HUES6 (cell line): ENCODE results near the gene C10orf88.

Experiments
- H3K27ac ChIP-seq: 2 replicates; pipeline ENCODE4 v1.7.0; 2013; ENCODE audit warnings: low read depth, mild to moderate bottlenecking, low read length, inconsistent platforms
- H3K27me3 ChIP-seq: 2 replicates; pipeline ENCODE4 v1.6.1; 2013; ENCODE audit warnings: low read length; ENCODE audit not compliant: control insufficient read depth, insufficient read depth
- H3K36me3 ChIP-seq: 2 replicates; pipeline ENCODE4 v1.6.1; 2013; ENCODE audit warnings: low read length; ENCODE audit not compliant: control insufficient read depth, insufficient read depth
- H3K4me1 ChIP-seq: 2 replicates; pipeline ENCODE4 v1.6.1; 2013; ENCODE audit warnings: low read length; ENCODE audit not compliant: control insufficient read depth, insufficient read depth
- H3K4me3 ChIP-seq: 2 replicates; pipeline ENCODE4 v1.5.1; 2013; ENCODE audit warnings: low read depth, low read length
- H3K9ac ChIP-seq: one replicate; pipeline ENCODE4 v1.6.1; 2013; ENCODE audit warnings: mild to moderate bottlenecking, low read length
- H3K9me3 ChIP-seq: 2 replicates; pipeline ENCODE4 v1.6.1; 2013; ENCODE audit warnings: low read depth, low read length; ENCODE audit not compliant: control insufficient read depth, insufficient read depth

Gene C10orf88, protein sequence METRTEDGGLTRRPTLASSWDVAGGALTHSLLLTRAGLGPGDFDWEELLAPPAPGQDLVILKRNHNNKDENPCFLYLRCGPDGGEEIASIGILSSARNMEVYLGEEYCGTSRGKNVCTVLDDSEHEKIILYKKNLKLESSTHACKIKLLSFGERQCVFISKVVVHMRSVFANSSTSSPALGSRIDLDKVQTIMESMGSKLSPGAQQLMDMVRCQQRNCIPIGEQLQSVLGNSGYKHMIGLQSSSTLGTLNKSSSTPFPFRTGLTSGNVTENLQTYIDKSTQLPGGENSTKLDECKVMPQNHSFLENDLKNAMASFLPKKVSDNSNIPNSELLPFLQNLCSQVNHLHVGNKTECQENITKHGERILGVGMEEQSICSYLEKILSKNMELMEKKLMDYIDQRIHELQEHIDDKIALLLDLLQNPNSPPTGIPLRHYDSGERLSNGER

DNA sequence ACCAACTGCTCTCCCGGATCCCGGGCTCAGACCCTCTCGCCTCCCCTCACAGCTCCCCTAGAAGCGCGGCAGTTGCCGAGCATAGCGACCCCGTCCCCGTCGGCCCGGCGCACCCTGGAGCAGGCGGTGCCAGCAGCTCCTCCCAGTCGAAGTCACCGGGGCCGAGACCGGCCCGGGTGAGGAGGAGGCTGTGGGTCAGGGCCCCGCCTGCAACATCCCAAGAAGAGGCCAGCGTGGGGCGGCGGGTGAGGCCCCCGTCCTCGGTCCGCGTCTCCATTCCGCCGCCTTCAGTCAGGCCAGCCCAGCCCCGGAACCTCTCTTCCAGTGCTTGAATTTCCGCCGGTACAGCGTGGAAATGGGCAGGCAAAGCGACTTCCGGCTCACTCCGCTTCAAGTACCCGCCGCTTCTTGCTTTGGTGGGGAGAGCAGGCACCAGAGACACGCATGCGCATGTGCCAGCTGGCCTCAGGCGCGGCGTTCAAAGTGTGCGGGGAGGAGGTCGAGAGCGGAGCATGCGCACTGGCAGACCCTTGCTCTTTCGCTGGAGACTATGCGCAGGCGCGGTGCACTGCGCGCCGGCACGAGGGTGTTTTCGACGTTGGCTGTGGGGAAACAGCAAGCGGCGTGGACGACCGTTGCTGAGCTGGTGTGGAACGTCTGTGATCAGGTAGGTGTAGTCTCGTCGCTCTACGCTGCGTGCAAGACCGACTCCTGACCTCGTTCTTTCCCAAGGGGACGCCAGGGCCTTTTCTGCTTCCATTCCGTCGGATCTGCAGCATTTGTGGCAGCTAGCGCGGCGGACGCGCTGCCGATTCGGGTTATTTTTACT is at the start of gene C10orf88:
Gene C10orf88 (minus strand): TSS at position 326 of the 829 bp plus-strand sequence. CDS start 49 bp downstream, at position 277.
- Histone ChIP-seq H3K27me3 (peaks cover 26% of the 10 kb centered on the region), H3K36me3 (peaks cover 6% of the 10 kb centered on the region; the same call in 1 of the 2 replicates), H3K9me3 (peaks cover 7% of the 10 kb centered on the region), H3K9ac (peak within 1 kb of the TSS; percentile 88), H3K4me1 (no peaks in the 10 kb centered on the region), H3K4me3 (peak within 1 kb of the TSS; percentile 80), H3K27ac (no peak within 1 kb of the TSS)

DNA sequence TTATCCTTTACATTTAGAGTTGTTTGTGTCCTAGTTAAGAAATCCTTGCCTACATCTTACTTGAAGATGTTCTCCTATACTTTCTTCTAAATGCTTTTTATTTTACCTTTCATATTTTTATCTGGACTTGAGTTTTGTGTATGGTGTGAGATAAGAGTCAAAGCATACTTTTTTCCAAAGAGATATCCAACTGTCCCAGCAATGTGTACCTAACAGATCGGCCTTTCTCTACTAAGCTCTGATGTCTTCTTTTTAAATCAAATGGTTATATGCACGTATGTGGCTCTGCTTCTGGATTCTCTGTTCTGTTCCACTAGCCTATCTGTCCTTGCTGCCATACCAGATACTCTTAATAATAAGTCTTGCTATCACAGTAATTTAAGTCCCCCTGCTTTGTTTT is 47.3 kb upstream of the C10orf88 start:
- peaks cover 3% of the 10 kb centered on the region; the same call in 1 of the 2 replicates for H3K36me3 ChIP-seq

DNA sequence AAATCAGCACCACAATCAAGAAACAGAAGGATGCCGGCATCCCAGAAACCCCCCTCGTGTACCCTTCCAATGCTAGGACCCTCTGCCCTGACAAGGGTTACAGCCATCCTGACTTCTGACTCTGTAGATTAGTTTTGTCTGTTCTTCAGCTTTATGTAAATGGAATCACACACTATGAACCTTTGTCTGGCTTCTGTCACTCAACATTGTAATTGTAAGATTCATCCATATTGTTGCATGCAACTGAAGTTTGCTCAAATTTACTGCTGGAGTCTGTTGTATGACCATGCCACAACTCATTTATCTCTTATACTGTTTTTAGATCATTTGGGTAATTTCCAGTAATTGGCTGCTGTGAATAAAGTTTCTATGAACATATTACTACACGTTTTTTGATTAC is 46.1 kb upstream of the C10orf88 start:
- H3K27ac ChIP-seq = no peak overlapping the region
- H3K4me1 ChIP-seq = no peaks in the 10 kb centered on the region
- H3K4me3 ChIP-seq = no peak overlapping the region
- H3K9ac ChIP-seq = no peak overlapping the region
- H3K36me3 ChIP-seq = peaks cover 12% of the 10 kb centered on the region
- H3K27me3 ChIP-seq = no peaks in the 10 kb centered on the region
- H3K9me3 ChIP-seq = no peaks in the 10 kb centered on the region

More for the DNA sequence above, 47.3 kb upstream of the C10orf88 start:
- Histone ChIP-seq H3K9ac (no peak overlapping the region), H3K27ac (no peak overlapping the region), H3K4me1 (no peaks in the 10 kb centered on the region), H3K9me3 (no peaks in the 10 kb centered on the region), H3K27me3 (no peaks in the 10 kb centered on the region), H3K4me3 (no peak overlapping the region)

DNA sequence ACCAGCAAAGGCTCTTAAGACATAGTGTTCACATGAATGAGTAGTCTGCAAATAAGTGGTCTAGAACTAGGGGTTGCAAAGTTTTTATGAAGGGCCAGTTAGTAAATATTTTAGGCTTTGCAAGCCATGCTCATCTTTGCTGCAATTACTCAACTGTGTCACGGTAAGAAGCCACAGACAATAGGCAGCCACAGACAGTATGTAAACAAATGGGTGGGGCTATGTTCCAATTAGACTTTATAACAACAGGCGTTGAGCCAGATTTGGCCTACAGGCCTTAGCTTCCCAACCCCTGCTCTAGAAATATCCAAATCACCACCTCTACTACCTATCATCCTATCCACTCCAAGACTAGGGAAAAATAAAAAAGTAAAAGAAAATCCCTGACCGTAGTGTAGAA is 45.3 kb upstream of the C10orf88 start:
- Histone ChIP-seq H3K27ac (no peak overlapping the region), H3K9me3 (no peaks in the 10 kb centered on the region), H3K4me1 (no peaks in the 10 kb centered on the region), H3K9ac (no peak overlapping the region), H3K36me3 (peaks cover 14% of the 10 kb centered on the region), H3K4me3 (no peak overlapping the region), H3K27me3 (no peaks in the 10 kb centered on the region)

DNA sequence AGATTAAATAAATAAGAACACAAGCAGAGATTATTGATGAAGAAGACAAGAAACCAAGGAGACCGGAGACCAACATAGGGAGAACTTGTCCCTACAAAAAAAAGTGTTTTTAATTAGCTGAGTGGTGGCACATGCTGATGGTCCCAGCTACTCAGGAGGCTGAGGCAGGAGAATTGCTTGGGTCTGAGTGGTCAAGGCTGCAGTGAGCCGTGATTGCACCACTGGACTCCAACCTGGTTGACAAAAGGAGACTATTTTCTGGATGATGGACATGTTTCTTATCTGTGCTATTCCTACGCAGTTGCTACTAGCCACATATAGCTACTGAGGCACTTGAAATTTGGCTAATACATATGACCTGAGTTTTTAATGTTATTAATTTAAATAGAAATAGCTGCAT is 44.9 kb upstream of the C10orf88 start:
- H3K9ac ChIP-seq = no peak overlapping the region
- H3K4me1 ChIP-seq = no peaks in the 10 kb centered on the region
- no peak overlapping the region for H3K27ac ChIP-seq
- H3K27me3 ChIP-seq = no peaks in the 10 kb centered on the region
- H3K4me3 ChIP-seq = no peak overlapping the region
- H3K9me3 ChIP-seq = no peaks in the 10 kb centered on the region
- H3K36me3 ChIP-seq = peaks cover 19% of the 10 kb centered on the region

DNA sequence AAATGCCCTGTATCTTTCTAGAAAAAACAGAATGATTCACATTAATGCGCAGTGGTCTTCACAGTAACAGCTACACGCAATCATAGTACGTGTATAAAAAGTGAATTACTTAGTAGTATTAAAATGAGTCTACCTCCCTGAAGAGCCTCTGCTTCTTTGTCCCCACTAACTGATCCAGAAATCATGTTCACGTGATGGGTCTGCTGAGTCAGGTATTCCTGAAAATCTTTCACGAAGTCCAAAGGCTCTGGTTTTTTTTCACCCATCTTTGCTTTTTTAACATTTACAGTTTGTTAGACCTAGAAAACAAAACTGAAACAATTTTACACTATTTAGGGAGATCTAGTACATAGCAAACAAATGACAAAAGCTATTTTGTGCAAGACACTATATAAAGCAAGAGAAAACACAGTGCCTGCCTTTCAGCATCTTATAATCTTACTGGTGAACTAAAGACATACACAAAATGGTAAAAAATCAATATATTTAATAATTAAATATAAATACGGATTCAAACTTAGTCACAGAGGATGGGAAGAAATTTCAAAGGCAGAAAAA is 44.4 kb upstream of the C10orf88 start:
- Histone ChIP-seq H3K27ac (no peak overlapping the region), H3K9ac (no peak overlapping the region), H3K36me3 (peaks cover 22% of the 10 kb centered on the region), H3K4me3 (no peak overlapping the region), H3K27me3 (no peaks in the 10 kb centered on the region), H3K9me3 (no peaks in the 10 kb centered on the region), H3K4me1 (no peaks in the 10 kb centered on the region)

DNA sequence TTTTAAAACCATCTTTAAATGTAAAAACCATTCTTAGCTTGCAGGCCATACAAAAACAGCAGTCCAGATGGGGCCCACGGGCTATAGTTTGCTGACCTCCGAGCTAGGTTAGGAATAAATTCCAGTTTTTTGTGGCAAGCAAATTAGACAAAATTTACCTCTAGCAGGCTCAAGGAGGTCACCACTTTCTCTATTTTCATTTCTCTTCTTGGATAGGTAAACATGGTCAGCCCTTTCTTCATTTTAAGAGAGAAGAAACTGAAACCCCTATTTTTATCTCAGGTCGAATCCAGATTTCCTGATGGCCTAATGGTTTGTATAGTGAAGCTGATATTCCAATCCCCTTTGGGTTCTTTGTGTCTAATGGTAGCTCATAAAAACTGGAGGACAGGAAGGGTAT is 43.8 kb upstream of the C10orf88 start:
- H3K9me3 ChIP-seq = no peaks in the 10 kb centered on the region

DNA sequence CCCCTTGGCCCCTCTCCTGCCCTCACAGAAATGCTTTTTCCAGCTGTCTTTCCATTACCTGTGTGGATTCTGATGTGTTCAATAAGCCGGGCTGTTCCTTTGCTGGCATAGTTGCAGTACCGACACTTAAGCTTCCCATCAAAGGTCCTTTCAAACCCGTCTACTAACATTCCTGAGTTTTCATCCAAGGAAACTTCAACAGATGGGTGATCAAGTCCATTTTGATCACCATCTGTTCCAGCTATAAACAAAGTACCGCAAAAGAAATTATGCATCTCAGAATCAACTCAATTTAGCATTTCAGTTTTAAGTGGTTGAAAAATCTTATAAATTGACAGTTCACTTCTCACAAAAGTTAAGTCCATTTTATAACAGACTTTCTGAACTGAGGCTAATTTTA is 41.9 kb upstream of the C10orf88 start:
- Histone ChIP-seq H3K4me1 (no peaks in the 10 kb centered on the region), H3K27ac (no peak overlapping the region), H3K27me3 (no peaks in the 10 kb centered on the region), H3K36me3 (peaks cover 29% of the 10 kb centered on the region), H3K9ac (no peak overlapping the region), H3K9me3 (no peaks in the 10 kb centered on the region), H3K4me3 (no peak overlapping the region)

More for the DNA sequence above, 43.8 kb upstream of the C10orf88 start:
- H3K36me3 ChIP-seq = peaks cover 22% of the 10 kb centered on the region
- no peak overlapping the region for H3K9ac ChIP-seq
- H3K4me3 ChIP-seq = no peak overlapping the region
- H3K27ac ChIP-seq = no peak overlapping the region
- H3K4me1 ChIP-seq = no peaks in the 10 kb centered on the region
- no peaks in the 10 kb centered on the region for H3K27me3 ChIP-seq

DNA sequence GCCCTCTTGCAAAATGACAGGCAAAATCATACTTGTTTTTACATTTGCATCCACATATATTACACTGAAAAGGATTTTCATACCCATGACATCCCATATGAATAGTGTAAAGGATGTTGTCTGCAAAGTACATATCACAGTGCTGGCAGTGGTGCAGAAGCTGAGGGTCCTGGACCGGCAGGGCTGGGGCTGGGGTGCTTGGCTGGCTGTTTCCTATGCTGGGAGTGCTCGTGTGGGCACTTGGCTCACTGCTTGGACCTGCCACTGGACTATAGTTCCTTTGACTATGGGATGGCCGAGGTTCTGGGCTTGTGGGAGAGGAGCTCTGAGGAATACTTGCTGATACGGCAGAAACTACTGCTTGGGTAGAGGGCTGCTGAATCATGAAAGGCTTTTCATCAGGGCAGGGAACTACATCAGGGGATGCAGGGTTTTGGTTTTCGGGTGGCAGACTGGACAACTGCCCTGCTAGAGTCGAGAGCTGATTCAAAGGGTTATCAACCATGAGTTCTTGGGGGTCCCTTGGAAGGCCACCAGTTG is 39.8 kb upstream of the C10orf88 start:
- H3K4me3 ChIP-seq = no peak overlapping the region
- H3K9ac ChIP-seq = no peak overlapping the region
- peaks cover 29% of the 10 kb centered on the region for H3K36me3 ChIP-seq
- H3K9me3 ChIP-seq = no peaks in the 10 kb centered on the region
- H3K27ac ChIP-seq = no peak overlapping the region
- no peaks in the 10 kb centered on the region for H3K4me1 ChIP-seq
- H3K27me3 ChIP-seq = no peaks in the 10 kb centered on the region

DNA sequence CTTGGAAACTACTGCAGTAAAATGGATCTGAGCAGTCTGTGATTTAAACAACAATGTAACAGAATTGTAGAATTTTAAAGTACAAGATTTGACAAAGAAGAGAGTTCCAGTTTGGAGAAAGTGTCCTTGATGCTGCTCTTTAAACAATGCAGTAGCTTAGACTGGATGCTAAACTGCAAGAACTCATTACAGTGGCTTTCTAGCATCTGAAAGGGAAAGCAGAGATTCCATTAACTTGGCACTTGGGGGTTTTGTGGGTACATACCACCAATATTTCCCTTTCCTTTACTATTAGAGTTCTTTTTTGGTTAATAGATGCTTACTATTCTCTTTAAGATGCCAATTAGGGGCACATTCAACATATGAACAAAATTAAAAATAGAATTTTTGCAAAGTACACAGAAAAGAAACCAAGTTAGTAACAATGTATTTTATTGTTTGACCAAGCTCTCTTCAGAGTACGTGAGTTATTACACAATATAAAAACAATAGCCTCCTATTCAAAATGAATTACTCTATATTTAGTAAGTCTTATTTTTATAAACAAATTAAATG is 38.1 kb upstream of the C10orf88 start:
- H3K36me3 ChIP-seq = peaks cover 29% of the 10 kb centered on the region
- H3K27me3 ChIP-seq = no peaks in the 10 kb centered on the region
- no peak overlapping the region for H3K27ac ChIP-seq
- no peak overlapping the region for H3K9ac ChIP-seq
- no peak overlapping the region for H3K4me3 ChIP-seq
- no peaks in the 10 kb centered on the region for H3K9me3 ChIP-seq
- no peaks in the 10 kb centered on the region for H3K4me1 ChIP-seq
